ENCODE data around the gene ADGRL1. TPM values are rescaled to one million over a fixed set of nuclear protein-coding genes. Genes with fewer than 3 reads are reported as not detected.

The ADGRL1 gene
- total RNA-seq, 1 donor from 2014 or later = 2.1 TPM

GRCh38 chr19:14142262-14143190 lies 63.4 kb downstream of the ADGRL1 start:
- no peak for DNase-seq (ENCODE audit: low read depth)

GRCh38 chr19:14141041-14141440 lies 64.9 kb downstream of the ADGRL1 start:
- H3K4me3 ChIP-seq (ENCODE audit: low read depth, low read length) = no peak overlapping the region
- H3K36me3 ChIP-seq (ENCODE audit: control insufficient read depth, insufficient read depth, low read length) = no peaks in the 10 kb centered on the region
- DNase-seq (ENCODE audit: low read depth) (no peak), FAIRE-seq (no peak)
- no peak for TF ChIP-seq CTCF (IDR thresholded peaks at IDR 0.05; ENCODE audit: insufficient read depth, low read length, severe bottlenecking)
- H3K27me3 ChIP-seq (ENCODE audit: control insufficient read depth, insufficient read depth, low read length) = no peaks in the 10 kb centered on the region

More at GRCh38 chr19:14142262-14143190, 63.4 kb downstream of the ADGRL1 start:
- Histone ChIP-seq H3K27me3 (ENCODE audit: control insufficient read depth, insufficient read depth, low read length) (no peaks in the 10 kb centered on the region), H3K4me3 (ENCODE audit: low read depth, low read length) (no peak overlapping the region), H3K36me3 (ENCODE audit: control insufficient read depth, insufficient read depth, low read length) (no peaks in the 10 kb centered on the region)
- TF ChIP-seq CTCF (IDR thresholded peaks at IDR 0.05; ENCODE audit: insufficient read depth, low read length, severe bottlenecking) = no peak
- no peak for FAIRE-seq

- Histone ChIP-seq H3K36me3 (ENCODE audit: control insufficient read depth, insufficient read depth, low read length) (no peaks in the 10 kb centered on the region), H3K4me3 (ENCODE audit: low read depth, low read length) (no peak overlapping the region), H3K27me3 (ENCODE audit: control insufficient read depth, insufficient read depth, low read length) (no peaks in the 10 kb centered on the region)
- FAIRE-seq (no peak), DNase-seq (ENCODE audit: low read depth) (no peak)
- no peak for TF ChIP-seq CTCF (IDR thresholded peaks at IDR 0.05; ENCODE audit: insufficient read depth, low read length, severe bottlenecking)
Measured at GRCh38 chr19:14139944-14140343, 66.0 kb downstream of the ADGRL1 start.

- DNase-seq (ENCODE audit: low read depth) = peak; percentile 3
- no peaks in the 10 kb centered on the region for H3K27me3 ChIP-seq (ENCODE audit: control insufficient read depth, insufficient read depth, low read length)
- no peak overlapping the region for H3K4me3 ChIP-seq (ENCODE audit: low read depth, low read length)
- no peak for TF ChIP-seq CTCF (IDR thresholded peaks at IDR 0.05; ENCODE audit: insufficient read depth, low read length, severe bottlenecking)
- no peaks in the 10 kb centered on the region for H3K36me3 ChIP-seq (ENCODE audit: control insufficient read depth, insufficient read depth, low read length)
- FAIRE-seq = no peak
Measured at GRCh38 chr19:14138576-14139265, 67.2 kb downstream of the ADGRL1 start.

GRCh38 chr19:14136509-14137281 lies 69.3 kb downstream of the ADGRL1 start, which contains the start of gene ASF1B:
Gene ASF1B (minus strand): TSS chr19:14136589. CDS start chr19:14136456, 133 bp downstream.
- DNase-seq (ENCODE audit: low read depth) (peak; percentile 98), FAIRE-seq (no peak)
- H3K36me3 ChIP-seq (ENCODE audit: control insufficient read depth, insufficient read depth, low read length) = no peaks in the 10 kb centered on the region
- TF ChIP-seq CTCF (IDR thresholded peaks at IDR 0.05; ENCODE audit: insufficient read depth, low read length, severe bottlenecking) = peak; percentile 91
- H3K4me3 ChIP-seq (ENCODE audit: low read depth, low read length) = peak within 1 kb of the TSS; percentile 70
- H3K27me3 ChIP-seq (ENCODE audit: control insufficient read depth, insufficient read depth, low read length) = no peaks in the 10 kb centered on the region

Data from bronchial epithelial cell (primary cell).